ENCODE results near the gene GRAMD1B. TPM values are rescaled to one million over a fixed set of nuclear protein-coding genes. Genes with fewer than 3 reads are reported as not detected.

The GRAMD1B gene
- total RNA-seq, 4 donors from 2014 or later = 2.1 to 7.8 (median 3.2) TPM

DNA sequence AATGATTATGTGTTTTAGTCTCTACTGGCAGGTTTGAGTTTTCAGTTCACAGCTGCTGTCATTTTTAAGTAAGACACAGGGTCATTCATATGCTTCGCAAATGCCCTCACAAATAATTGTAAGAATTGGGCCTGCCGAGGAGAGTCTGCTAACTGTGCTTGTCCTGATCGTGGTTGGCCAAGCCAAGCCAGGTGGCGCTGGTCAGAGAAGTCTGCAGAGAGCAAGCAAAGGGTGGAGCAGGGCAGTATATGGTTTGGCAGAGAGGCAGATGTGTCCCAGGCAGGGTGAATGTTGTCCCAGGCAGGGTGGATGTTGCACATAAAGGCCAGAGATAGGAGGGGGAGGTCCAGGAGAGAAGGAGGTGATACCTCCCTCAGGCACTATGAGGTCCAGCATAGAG is 171.7 kb downstream of the GRAMD1B start:
- ATAC-seq (no peak), DNase-seq (no peak)
- Histone ChIP-seq H3K9me3 (no peaks in the 10 kb centered on the region), H3K27ac (no peak overlapping the region), H3K36me3 (peaks cover 0 to 10% of the 10 kb centered on the region in 2 donors), H3K4me1 (no peaks in the 10 kb centered on the region), H3K27me3 (no peaks in the 10 kb centered on the region), H3K4me3 (no peak overlapping the region)
- intact Hi-C loops (cut with DNase I; ENCODE audit: low total_unique reads) (no loop called here), in situ Hi-C loops (cut with MboI; ENCODE audit: low sequenced_read_pairs in 4 of 4) (no loop called here)
- TF ChIP-seq, protein P1, sequence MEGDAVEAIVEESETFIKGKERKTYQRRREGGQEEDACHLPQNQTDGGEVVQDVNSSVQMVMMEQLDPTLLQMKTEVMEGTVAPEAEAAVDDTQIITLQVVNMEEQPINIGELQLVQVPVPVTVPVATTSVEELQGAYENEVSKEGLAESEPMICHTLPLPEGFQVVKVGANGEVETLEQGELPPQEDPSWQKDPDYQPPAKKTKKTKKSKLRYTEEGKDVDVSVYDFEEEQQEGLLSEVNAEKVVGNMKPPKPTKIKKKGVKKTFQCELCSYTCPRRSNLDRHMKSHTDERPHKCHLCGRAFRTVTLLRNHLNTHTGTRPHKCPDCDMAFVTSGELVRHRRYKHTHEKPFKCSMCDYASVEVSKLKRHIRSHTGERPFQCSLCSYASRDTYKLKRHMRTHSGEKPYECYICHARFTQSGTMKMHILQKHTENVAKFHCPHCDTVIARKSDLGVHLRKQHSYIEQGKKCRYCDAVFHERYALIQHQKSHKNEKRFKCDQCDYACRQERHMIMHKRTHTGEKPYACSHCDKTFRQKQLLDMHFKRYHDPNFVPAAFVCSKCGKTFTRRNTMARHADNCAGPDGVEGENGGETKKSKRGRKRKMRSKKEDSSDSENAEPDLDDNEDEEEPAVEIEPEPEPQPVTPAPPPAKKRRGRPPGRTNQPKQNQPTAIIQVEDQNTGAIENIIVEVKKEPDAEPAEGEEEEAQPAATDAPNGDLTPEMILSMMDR (IDR thresholded peaks at IDR 0.05 in 4 of 5, conservative IDR thresholded peaks at IDR 0.05 in 1 of 5) = no peak
- no peak for TF ChIP-seq POLR2A (IDR thresholded peaks at IDR 0.05)

DNA sequence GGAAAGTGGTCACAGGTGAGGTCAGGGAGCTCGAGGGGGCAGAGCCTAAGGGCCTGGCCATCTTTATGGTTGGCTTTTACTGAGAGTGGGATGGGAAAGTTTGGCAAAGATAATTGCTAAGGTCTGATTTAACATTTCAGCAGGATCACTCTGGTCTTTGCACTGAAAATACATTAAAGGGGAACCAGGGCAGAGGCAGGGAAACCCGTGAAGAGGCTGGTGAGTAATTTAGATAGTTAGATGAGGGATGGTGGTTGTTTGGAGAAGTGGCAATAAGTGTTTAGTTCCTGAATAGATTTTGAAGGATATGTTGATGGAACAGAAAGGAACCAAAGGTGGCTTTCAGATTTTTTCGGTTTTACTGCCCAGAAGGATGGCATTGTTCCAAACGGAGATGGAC is 173.6 kb downstream of the GRAMD1B start:
- Histone ChIP-seq H3K4me1 (no peaks in the 10 kb centered on the region), H3K27ac (no peak overlapping the region), H3K36me3 (peaks cover 0 to 12% of the 10 kb centered on the region in 2 donors), H3K9me3 (no peaks in the 10 kb centered on the region), H3K27me3 (no peaks in the 10 kb centered on the region), H3K4me3 (no peak overlapping the region)
- DNase-seq (no peak), ATAC-seq (no peak)
- TF ChIP-seq POLR2A (IDR thresholded peaks at IDR 0.05) = no peak
- TF ChIP-seq, protein P1 (IDR thresholded peaks at IDR 0.05 in 4 of 5, conservative IDR thresholded peaks at IDR 0.05 in 1 of 5) = no peak
- intact Hi-C loops (cut with DNase I; ENCODE audit: low total_unique reads) = no loop called here
- in situ Hi-C loops (cut with MboI; ENCODE audit: low sequenced_read_pairs in 4 of 4) = no loop called here

DNA sequence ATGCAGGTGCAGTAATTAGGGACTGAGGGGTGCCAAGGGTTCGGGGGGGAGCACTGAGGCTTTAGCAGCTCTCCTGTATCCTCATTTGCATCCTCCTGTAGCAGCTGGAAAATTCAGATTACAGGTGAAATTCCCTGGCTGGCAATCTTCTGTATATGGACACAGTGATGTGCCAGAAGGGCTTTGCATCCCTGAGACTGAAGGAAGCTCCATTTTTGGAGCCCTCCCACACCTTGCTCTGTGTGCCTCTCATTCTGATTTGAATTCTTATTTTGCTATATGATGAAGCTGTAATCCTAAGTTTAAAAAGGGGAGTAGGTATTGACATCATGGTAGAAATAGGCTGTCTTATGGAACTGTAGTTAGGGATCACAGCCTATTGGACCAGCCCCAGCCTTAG is 177.7 kb downstream of the GRAMD1B start:
- DNase-seq (no peak), ATAC-seq (no peak)
- intact Hi-C loops (cut with DNase I; ENCODE audit: low total_unique reads) = no loop called here
- Histone ChIP-seq H3K9me3 (no peaks in the 10 kb centered on the region), H3K36me3 (peaks cover 0 to 35% of the 10 kb centered on the region in 2 donors), H3K27ac (no peak overlapping the region), H3K27me3 (no peaks in the 10 kb centered on the region), H3K4me1 (no peaks in the 10 kb centered on the region), H3K4me3 (no peak overlapping the region)
- TF ChIP-seq, protein P1 (IDR thresholded peaks at IDR 0.05 in 4 of 5, conservative IDR thresholded peaks at IDR 0.05 in 1 of 5) = no peak
- no peak for TF ChIP-seq POLR2A (IDR thresholded peaks at IDR 0.05)
- in situ Hi-C loops (cut with MboI; ENCODE audit: low sequenced_read_pairs in 4 of 4) = no loop called here

DNA sequence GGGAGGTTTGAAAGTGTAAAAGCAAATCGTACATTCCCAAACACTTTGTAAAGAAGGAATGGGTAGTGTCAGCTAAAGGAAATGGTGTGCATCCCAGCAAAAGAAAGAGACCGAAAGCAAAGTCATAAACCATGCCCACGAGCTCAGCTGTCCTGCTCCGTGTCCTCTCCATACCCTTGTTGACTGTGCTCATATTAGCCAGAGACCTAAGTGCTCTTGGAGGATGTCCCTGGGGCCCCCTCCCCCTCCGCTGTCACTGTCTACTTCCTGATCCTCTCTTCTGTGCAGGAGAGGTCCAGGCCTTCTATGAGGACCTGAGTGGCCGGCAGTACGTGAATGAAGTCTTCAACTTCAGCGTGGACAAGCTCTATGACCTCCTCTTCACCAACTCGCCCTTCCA is 178.3 kb downstream of the GRAMD1B start:
- in situ Hi-C loops (cut with MboI; ENCODE audit: low sequenced_read_pairs in 4 of 4) = no loop called here
- ATAC-seq (no peak), DNase-seq (no peak)
- Histone ChIP-seq H3K36me3 (peaks cover 0 to 39% of the 10 kb centered on the region in 2 donors), H3K9me3 (no peaks in the 10 kb centered on the region), H3K4me1 (no peaks in the 10 kb centered on the region), H3K27me3 (no peaks in the 10 kb centered on the region), H3K4me3 (no peak overlapping the region), H3K27ac (no peak overlapping the region)
- intact Hi-C loops (cut with DNase I; ENCODE audit: low total_unique reads) = no loop called here
- TF ChIP-seq, protein P1 (IDR thresholded peaks at IDR 0.05 in 4 of 5, conservative IDR thresholded peaks at IDR 0.05 in 1 of 5) = no peak
- TF ChIP-seq POLR2A (IDR thresholded peaks at IDR 0.05) = no peak

DNA sequence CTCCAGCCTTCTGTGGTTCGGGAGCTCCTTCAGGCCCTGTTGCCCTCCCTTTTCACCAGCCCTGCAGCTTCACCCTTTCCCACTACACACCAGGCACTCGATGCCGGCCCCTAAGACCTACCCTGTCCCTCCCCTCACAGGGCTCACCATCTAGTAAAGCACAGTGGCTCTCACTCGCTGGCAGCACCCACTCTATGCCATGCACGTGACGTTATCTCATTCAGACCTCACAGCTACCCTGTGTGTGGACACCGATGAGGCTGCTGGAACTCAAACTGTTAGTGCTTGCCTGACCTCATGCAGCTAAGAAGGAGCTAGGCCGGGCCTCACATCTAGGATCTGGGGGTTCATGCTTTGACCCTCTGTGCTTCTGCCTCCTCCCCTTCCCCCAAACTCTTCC is 178.9 kb downstream of the GRAMD1B start:
- in situ Hi-C loops (cut with MboI; ENCODE audit: low sequenced_read_pairs in 4 of 4) = no loop called here
- H3K4me1 ChIP-seq = no peaks in the 10 kb centered on the region
- peaks cover 0 to 44% of the 10 kb centered on the region in 2 donors for H3K36me3 ChIP-seq
- no peak for DNase-seq
- TF ChIP-seq, protein P1 (IDR thresholded peaks at IDR 0.05 in 4 of 5, conservative IDR thresholded peaks at IDR 0.05 in 1 of 5) = no peak
- no peak for TF ChIP-seq POLR2A (IDR thresholded peaks at IDR 0.05)
- no peak overlapping the region for H3K27ac ChIP-seq
- H3K4me3 ChIP-seq = no peak overlapping the region
- no peak for ATAC-seq
- intact Hi-C loops (cut with DNase I; ENCODE audit: low total_unique reads) = no loop called here
- H3K27me3 ChIP-seq = no peaks in the 10 kb centered on the region
- H3K9me3 ChIP-seq = no peaks in the 10 kb centered on the region

Measured in gastrocnemius medialis (tissue), 4 donors.